Stimulated activated CD4-positive, alpha-beta T cell treated with anti-CD3 and anti-CD28 coated beads, Interleukin-15, amount 100 ng/mL, for 48 hours (primary cell): Measurements from ENCODE around the gene GTF2H3.

ENCODE experiments used
- DNase-seq, 2 donors: peaks; one replicate each; pipeline ENCODE4 v3.0.0-alpha.2; 2020; ENCODE audit warnings: low read depth in 2 of 2

GTF2H3 gene

DNA sequence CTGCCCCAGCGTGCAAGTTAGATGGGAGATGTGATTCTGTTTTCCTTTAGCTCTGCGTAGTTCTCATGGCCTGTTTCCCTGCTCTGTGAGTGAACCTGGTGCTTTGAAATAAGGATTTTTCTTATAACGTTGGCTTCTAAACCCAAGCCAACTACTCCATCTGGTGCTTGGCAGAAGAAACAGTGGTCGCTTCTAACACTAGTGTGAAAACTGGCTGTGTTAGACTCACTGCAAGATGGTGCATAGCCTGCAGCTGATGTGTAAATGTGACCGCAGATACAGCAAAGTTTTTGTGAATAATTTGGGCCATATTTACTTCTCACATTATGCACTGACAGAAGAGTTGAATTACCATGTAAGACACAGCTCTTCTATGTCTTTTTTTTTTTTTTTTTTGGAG, 12.2 kb downstream of the GTF2H3 start:
- DNase-seq, result no peak

GRCh38 chr12:123648401-123648800, 14.8 kb downstream of the GTF2H3 start:
- DNase-seq, result no peak

DNA sequence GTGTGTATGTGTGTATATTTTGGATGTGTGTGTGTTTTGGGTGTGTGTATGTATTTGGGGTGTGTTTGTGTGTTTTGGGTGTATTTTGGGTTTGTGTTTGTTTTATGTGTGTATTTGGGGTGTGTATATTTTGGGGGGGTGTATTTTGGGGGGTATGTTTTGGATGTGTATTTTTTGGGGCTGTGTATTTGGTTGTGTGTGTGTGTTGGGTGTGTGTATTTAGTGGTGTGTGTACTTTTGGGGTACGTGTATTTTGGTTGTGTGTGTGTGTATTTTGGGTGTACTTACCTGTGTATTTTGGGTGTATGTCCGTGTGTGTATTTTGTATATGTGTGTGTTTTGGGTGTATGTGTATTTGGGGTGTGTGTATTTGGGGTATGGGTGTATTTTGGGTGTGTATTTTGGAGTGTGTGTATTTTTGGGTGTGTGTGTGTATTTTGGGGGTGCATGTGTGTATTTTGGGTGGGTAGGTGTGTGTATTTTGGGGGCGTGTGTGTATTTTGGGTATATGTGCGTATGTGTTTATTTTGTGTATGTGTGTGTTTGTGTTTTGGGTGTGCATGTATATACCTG, 20.6 kb downstream of the GTF2H3 start:
- no peak for DNase-seq

- no peak for DNase-seq
These were observed 21.8 kb downstream of the GTF2H3 start for GRCh38 chr12:123655420-123655819.

DNA sequence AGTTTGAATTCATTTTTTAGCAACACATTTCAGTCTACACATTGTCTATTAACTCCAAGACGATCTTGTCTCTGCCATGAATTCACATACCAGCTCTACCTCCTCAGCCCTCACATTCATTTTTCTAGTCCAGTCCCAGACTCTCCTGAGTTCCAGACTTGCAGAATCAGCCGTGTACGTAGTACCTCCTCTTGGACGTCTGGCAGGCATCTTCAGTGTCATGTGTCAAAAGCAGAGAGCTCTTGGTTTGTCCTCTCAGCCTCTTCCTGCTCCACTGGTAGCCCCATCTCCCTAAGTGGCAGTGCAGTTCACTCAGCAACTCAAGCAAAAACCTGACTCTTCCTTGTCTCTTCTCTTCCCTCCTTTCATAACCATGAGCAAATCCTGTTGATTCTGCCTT, 22.8 kb downstream of the GTF2H3 start:
- DNase-seq, result no peak

GRCh38 chr12:123657211-123657610, 23.6 kb downstream of the GTF2H3 start:
- DNase-seq, result no peak

GRCh38 chr12:123659996-123660727, 26.5 kb downstream of the GTF2H3 start:
- DNase-seq, result no peak

GRCh38 chr12:123667771-123668170, 34.1 kb downstream of the GTF2H3 start:
- DNase-seq, result no peak

DNA sequence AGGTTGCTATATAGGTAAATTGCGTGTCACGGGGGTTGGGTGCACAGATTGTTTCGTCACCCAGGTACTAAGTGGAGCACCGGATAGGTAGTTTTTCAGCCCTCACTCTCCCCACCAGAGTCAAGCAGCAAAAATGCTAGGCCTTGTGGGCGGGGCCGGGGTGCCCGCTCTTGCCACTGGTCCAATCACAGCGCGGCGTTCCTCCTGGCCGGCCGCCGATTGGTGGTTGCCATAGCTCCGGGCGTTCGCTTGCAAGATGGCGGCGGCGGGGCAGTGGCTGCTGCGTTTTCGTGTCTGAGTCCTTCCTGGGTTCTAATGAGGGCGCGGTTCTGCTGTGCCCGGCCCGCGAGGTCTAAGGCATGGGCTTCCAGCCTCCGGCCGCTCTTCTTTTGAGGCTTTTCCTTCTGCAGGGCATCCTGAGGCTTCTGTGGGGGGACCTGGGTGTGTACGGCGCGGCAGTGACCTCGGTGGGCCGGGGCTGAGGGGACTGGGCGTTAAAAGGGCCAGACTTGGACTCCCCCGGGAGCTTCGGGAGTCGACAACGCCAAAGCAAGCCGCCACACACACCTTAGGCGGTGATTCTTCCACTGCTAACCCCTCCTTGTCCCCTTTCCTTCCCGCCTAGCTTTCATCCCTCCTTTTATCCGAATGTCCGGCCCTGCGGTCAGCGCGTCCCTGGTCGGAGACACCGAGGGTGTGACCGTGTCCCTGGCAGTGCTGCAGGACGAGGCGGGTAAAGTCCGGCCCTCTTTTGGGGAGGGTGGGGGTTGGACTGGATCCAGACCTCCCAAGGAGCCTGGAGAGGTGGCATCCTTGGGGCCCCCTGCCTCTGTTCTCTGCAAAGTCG, 37.5 kb downstream of the GTF2H3 start, which contains the start of gene TCTN2:
TCTN2 (plus strand) TSS at position 232 of the 847 bp plus-strand sequence; CDS start at position 360, 128 bp downstream.
- DNase-seq, result peak; percentile 88 to 95

GRCh38 chr12:123671876-123672275, 38.2 kb downstream of the GTF2H3 start:
- DNase-seq, result no peak

GRCh38 chr12:123675436-123675835, 41.8 kb downstream of the GTF2H3 start:
- DNase-seq, result no peak

- DNase-seq, result no peak
These were observed 43.1 kb downstream of the GTF2H3 start for GRCh38 chr12:123676616-123677320.

DNA sequence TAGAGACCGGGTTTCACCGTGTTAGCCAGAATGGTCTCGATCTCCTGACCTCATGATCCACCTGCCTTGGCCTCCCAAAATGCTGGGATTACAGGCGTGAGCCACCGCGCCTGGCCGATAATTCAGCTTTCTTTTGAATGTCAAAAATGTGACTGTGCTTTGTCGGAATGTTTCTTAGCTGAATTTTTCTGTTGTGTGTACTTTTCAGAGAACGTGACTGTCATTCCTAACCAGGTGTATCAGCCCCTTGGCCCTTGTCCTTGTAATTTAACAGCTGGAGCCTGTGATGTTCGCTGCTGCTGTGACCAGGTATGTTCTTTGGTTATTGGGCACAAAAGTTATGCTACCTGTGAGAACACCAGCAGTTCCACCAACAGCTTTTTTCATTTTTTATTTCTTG, 45.4 kb downstream of the GTF2H3 start:
- no peak for DNase-seq

DNA sequence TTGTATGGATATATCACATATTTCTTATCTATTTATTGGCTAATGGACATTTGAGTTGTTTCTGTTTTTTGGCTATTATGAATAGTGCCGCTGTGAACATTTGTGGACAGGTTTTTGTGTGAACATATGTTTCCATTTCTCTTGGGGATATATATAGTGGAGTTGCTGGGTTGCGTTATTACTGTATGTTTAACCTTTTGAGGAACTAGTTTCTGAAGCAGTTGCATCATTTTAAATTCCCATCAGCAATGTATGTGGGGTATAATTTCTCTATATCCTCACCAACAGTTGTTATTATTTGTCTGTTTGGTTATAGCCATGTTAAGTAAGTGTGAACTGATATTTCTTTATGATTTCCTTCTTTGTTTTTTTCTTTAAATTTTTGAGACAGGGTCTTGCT, 48.0 kb downstream of the GTF2H3 start:
- no peak for DNase-seq

DNA sequence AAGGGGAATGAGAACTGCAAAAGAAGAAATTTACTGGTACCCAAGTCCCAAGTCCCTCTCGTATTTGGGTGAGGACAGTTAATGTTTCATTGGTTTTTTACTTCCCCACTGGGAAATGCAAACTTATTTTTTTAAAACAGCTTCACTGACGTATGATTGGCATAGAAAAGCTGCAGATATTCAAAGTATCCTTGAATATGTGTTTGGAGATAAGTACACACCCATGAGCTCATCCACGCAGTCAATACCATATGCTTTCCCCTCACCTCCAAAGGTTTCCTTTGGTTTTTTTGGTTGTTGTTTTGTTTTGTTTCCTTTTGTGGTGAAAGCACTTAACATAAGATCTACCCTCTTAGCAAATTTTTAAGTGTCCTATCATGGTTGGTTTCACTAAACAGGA, 50.3 kb downstream of the GTF2H3 start:
- no peak for DNase-seq

- DNase-seq, result no peak
These were observed 53.1 kb downstream of the GTF2H3 start for GRCh38 chr12:123686636-123687190.

GRCh38 chr12:123690191-123690840, 56.7 kb downstream of the GTF2H3 start:
- no peak for DNase-seq

DNA sequence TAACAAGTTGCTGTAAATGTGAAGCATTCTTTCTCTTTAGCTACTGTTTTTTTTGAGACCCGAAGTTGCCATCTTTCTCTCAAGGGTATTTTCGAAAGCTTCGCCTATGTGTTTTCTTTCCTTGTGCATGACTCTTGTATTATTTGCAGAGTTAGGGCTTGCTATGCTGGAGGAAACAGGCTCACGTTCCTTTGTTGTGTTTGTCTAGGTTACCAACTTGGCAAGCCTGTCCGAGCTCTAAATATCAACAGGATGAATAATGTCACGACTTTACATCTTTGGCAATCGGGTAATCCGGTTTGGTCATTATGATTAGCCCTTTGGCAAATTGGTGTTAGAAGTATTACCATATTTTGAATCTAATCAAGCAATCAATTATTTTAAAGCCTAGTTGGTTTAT, 62.6 kb downstream of the GTF2H3 start:
- DNase-seq, result no peak

DNA sequence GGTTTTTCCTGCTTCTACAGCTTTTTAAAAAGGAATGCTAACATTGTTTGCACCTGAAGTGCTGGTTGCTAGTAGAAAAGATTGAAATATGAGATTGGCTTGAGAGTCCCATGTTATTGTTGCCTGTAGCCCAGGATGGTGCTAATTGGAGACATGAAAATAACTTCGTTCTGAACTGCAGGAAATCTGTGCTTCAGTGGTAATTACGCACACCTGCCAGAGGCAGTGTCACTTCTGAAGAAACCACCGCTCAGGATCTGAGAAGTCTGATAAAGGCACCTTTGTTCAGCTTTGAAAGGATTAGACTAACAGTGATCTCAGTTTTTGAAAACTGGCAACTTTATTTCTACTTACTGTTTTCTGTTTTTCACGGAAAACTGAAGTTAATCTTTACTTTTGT, 63.0 kb downstream of the GTF2H3 start:
- no peak for DNase-seq

GRCh38 chr12:123705935-123706334, 72.3 kb downstream of the GTF2H3 start:
- no peak for DNase-seq

GRCh38 chr12:123707466-123707865, 73.8 kb downstream of the GTF2H3 start:
- DNase-seq, result no peak
